T-helper 1 cell (primary cell): ENCODE results near the gene PANK4.
"Not testable (repeated sequence)": the region's sequence is repeated elsewhere in the genome, so short reads cannot be mapped to it uniquely, and the experiment has no call there.

Experiments
- DNase-seq, 5 donors: peaks; one replicate each; pipeline ENCODE4 v3.0.0-alpha.2; 2012 to 2020

PANK4 gene

DNA sequence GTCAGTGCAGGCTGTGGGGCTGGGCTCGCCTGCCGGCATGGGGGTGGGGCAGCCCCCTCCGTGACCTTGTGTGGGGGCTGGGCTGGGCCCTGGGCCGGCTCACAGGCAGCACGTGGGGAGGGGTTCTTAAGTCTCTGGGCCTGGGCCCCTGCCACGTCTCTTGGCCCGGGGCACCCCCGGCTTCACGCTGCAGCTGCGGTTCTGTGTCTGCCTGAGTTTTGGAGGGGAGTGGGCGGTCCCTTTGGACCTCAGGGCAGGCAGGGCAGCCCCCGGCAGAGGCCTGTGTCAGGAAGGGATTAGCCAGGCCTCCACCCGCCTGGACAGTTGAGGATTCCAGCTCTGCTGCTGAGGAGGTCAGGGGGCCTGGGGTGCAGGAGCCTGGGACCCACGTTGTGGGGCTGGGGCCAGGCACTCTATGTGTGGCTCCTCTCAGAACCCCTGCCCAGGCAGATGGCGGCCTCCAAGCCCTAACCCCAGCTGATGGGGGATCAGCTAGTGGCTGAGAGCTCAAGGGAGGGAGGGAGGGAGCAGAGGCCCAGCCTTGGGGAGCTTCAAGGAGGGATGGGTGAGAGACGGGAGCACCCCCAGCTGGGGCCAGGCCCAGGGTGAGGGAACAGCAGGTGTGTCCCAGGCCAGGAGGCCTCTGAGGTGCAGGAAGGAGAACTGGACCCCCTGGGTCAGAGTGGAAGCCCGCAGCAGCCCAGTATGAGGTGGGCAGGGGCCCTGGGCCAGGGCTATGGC lies 52.1 kb downstream of the PANK4 start:
- DNase-seq, result no peak

DNA sequence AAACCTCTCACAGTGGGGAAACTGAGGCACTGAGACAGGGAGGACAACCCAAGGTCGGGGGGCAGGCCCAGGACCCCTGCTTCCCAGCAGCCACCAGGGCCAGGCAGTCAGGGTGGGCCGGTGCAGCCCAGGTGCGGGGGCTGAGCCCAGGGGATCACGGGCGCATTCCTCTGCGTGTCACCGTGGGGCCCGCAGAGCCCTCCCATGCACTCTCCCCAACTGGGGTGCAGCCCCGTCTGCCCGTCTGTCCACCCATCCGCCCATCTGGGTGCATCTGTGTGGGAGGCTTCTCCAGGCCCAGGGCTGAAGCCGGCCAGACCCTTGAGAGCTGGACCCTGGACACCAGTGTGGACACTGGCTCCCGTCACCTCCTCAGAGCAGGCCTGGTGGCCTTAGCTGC lies 53.2 kb downstream of the PANK4 start:
- DNase-seq, result no peak

DNA sequence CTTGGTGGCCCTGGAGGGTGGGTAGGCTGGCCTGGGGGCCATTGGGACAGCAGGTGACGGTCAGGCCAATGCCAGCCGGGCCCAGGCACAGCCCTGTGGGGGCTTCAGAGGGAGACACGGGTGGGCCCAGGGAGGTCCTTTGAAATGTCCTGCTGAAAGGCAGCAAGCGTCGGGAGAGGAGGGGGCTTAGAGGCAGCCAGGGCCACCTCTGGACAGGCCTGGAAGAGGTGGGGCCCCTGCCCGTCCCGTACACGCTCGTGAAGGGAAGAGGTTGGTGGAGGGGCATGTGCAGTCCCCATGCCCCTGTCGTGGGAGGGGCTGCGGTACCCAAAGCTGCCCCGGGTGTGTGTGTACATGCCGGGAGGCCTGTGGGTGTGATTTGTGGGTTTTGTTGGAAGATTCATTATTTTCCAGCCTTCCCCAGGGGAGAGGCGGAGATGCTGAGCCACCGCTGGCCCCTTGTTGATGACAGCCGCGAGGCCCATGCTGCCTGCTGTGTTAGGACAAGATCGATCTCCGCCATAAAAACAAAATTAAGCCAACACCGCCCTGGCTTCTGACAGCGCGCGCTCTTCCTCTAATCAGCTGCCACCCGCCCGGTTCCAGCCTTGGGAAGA lies 53.7 kb downstream of the PANK4 start:
- DNase-seq, result no peak

DNA sequence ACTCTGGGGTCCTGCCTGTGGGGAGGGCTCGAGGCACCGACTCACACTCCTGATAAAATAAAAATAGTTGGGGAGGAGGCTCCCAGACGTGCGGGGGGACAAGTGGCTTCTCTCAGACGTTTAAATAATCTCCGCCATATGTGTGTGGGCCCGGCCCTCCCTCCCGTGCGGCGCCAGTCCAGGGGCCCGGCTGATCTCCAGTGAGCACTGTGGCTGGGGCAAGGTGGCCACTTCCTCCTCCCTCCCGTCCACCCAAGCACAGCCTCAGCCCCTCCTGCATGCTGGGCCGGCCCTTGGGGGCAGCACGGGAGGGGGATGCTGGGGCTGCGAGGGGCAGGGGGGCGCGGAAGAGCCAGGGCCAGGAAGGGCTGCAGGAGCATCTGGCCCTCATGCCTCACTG lies 54.3 kb downstream of the PANK4 start:
- DNase-seq, result no peak

DNA sequence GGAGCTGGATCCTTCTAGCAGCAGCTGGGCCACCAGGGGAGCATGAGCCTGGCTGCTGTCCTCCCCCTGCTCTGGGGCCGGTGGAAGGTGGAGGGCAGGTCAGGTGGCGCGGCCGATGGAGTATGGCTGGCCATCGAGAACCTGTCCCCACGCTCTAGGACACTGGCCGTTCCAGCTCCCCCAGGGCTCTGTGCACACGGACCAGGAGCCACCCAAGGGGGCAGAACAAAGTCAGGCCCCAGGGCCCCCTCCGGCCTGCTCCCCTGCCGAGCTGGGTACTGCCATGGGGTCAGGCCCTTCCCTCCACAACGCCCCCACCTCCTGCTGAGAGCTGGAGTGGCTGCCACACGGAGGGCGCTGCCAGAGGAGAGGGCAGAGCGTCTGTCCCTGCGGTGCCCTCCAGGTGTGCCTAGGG lies 54.8 kb downstream of the PANK4 start:
- DNase-seq, result no peak

DNA sequence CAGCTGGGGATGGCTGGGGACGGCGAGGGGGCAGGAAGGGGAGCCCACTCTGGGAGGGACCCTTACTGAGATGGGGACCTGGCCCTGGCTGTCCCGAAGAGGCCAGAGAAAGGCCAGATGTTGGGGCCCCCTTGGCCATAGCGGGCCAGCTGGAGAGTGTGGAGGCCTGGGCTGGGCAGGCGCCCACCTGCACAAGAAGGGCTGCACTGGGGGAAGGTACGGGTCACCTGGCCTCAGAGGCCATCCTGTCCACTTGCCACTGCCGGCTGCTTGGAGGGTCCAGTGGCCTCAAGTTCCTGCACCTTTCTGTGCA lies 55.3 kb downstream of the PANK4 start:
- no peak for DNase-seq

DNA sequence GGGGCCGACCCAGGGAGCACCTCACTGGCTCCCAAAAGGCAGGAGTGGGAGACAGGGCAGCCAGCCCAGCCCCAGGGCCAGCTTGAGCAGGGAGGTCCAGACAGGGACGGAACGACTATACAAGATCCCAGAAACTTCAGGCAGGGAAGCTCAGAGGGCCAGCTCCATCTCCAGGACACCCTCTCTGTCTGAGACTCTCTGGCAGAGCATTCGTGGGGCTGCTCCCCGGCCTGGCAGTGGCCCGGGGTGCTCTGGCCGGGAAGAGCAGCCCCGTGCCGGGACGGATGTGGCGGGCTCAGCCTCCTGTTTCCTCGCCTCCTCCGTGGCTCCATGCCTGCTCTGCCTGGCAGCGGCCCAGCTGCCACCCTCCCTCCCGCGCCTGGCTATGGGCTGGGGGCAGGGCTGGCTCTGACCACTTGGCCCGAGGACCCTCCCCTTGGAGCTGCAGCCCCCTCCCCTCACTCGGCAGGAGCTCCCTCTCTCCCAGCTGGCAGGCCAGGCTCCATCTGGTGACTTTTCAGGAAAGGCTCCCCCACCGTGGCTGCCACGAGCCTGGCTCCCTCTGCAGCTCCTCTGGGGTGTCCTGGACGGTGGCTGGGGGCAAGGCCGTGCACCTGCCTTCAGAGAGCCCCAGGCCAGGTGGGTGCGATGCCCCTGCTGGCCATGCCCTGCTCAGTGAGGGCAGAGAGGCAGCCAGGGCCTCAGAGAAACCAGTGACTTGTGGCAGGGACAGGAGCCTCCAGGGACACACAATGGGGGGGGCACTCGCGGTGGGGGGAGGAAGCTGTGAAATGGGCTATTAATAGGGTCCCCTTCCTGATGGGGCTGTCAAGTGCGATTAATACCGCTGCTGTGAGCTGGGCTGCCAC lies 55.9 kb downstream of the PANK4 start:
- DNase-seq, result no peak

DNA sequence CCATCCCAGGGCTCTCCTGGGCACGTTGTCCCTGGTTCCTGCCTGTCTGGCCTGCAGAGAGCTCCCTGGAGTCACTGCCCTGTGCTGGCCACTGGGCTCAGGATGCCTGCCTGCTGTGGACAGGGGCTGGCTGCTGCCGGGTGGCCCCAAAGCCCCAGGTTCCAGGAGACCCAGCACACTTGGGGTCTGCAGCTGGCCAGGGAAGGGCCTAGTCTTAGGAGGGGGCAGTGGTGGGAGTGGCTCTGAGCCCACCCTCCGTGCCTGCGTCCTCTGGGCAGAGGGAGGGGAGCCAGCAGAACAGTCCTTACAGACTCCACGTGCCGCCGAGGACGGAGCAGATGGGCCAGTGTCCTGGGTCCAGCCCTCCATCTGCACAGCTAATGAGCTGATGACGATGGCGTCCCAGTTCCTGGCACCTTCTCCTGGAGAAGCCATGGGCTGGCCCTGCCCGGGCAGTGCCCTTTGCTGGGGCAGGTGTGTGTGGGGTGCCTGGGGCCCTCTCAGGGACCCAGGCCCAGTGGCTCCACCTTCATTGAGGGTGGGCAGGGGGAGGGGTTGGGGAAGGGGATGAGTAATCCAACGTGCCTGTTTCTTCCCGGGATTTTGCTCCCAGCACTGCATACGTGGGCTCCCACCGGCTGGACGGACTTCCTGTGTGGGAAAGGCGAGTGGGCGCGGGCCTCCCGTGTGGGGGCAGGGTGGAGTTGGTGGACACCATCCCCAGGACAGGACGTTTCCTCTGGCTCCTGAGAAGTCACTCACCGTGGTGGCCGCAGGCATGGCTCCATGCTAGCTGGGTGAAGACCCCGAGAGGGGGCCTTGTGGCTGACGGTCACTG lies 57.1 kb downstream of the PANK4 start:
- DNase-seq, result no peak

DNA sequence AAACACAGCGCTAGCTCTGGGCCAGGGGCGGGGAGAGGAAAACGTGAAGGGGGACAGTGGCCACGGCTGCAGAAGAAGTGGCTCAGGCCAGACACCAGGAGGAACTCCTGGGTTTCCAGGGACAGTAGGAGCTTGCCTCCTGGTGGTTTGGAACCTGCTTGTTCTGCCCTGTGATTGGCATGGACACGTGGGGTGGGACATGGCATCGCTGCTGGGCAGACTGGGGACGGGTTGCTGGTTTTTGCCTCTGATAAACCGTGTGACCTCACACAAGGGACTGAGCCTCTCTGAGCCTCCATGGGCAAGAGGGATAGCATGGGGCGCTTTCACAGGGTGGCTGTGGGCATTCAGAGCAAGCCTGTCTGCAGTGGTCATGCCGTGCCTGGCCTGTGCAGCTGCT lies 57.9 kb downstream of the PANK4 start:
- DNase-seq, result no peak

DNA sequence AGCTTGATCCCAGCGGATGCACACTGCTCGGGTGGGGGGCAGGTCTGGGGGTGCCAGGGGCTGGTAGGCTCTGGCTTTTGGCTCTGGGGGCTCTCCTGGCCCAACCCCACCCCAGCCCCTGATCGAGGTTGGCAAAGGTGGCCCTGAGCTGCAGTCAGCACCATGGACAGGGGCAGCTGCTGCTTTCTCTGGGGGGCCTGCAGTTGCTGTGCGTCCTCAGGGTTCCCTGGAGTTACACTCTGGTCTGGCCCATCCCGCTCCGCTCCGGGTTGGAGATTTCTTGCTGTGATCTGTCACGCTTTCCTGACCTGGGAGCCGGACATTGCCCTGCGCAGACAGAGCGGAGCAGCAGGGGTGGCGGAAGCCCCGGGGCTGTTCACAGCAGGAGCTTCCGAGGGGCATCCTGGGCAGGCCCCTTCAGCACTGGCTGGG lies 58.3 kb downstream of the PANK4 start:
- DNase-seq, result peak in 2 of 5 donors; percentile 38 to 43

DNA sequence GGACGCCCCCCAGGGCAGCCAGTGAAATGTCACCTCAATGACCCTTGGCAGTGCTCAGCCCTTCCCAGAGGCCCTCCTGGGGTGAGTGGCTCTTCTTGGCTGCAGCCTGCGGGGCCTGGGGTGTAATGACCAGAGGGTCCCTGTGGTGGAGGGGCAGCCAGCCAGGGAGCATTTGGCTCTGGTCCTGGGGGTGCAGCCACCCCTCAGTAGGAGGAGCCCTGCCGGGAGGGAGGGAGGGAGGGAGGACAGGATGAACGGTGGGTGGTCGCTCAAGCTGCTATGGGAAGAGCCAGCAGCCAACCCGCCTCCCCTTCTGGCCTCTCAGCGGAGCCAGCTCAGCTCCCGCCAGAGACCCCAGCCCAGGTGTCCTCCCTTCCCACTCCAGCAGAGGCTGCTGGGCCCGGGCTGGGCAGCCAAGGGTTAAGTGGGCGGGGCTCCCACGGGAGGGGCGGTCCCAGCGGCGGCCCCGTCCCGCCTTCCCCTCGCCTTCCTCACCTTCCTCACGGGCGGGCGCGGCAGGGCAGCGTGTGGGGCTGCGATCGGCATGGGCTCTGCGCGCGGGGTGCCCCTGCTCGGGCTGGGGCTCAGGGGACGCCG lies 59.3 kb downstream of the PANK4 start:
- peak in 2 of 5 donors; percentile 13 to 23 for DNase-seq

DNA sequence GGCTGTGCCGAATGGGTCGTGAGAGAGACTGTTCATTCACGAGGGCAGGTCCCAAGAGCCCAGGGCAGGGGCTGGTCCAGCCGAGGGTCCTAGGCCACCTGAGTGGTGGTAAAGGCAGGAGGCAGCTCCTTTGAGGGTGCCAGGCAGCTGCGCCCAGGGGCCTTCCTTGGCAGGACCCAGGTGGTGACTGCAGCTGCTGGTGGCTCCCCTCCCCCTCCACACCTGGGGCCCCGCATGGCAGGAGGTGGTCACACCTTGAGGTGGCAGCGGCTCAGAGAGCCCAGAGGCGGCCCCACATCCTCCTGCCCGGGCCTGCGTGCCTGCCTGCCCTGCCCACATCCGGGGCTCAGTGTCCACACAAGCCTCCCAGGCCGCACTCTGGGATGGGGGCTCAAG lies 60.1 kb downstream of the PANK4 start:
- DNase-seq, result no peak

DNA sequence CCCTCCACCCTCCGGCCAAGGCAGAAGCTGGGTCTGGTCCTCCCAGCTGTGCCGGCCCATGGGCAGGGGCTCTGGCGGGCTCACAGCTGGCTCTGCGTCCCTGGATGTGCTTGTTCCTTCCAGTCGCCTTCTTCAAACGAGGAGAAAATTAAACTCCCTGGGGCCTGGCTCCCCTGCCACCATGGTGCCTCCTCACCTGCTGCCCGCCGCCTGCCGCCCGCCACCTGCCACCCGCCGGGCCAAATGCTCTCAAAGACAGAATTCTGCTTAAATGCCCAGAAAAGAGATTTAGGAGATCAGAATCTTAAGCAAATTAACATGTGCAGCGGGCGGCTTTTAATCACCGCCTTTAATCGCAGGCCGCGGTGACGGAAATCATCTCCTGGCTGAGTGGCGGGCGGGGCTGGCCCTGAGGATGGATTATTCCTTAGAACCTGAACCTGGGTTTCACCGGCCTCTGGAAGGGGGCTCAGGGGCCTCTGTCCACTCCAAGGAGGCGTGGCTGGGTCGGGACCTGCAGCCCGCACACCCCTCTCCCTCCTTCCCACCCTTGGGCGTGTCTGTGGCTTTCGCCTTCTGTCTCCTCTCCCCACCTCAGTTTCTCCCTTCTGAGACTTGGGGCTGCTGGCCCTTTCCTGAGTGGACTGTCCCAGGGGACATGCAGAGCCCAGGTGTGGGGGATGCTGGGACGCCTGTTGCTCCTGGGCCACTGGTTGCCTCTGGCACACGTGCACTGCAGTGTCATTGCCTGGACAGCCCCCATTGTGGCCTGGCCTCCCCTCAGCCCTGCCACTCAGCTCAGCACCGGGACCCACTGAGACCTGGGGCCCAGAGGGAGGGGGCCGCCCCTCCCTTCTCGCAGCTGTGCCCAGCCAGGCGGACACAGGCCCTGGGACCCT lies 60.8 kb downstream of the PANK4 start:
- no peak for DNase-seq

DNA sequence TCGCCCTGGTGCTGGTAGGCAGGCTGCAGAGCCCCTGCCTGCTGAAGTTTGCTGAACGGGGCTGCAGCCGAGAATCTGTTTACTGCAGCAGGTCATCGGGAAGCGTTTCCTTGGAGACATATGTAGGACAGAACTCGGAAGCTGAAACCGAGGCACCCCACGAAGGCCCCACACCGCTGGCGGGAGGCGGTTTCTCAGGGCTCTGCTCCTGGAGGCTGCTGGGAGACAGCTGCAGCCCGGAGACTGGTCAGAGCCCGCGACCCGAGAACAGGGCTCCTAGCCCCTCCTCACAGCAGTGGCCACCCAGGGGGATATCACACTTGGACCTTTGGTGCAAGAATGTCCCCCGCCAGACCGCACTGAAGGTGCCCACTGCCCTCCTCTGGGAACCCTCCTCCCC lies 63.0 kb downstream of the PANK4 start:
- no peak for DNase-seq

DNA sequence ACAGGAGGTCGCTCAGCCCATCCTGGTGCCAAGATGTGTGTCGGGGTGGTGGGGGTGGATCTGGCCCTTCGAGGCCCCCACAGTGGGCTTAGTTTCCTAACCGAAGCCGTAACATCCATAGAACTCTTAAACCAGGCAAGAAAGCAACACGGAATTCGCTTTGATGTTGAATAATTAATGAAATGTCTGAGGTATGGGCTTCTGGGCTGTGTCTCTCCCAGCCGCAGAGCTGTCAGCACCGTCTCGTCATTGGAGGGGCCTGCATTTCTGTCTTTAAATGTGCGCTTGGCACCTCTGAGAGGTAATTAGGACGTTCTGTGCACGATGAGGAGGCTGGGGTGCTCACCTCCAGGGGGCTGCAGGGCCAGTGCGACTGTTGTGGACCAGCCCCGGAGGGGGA lies 63.6 kb downstream of the PANK4 start:
- DNase-seq, result no peak

DNA sequence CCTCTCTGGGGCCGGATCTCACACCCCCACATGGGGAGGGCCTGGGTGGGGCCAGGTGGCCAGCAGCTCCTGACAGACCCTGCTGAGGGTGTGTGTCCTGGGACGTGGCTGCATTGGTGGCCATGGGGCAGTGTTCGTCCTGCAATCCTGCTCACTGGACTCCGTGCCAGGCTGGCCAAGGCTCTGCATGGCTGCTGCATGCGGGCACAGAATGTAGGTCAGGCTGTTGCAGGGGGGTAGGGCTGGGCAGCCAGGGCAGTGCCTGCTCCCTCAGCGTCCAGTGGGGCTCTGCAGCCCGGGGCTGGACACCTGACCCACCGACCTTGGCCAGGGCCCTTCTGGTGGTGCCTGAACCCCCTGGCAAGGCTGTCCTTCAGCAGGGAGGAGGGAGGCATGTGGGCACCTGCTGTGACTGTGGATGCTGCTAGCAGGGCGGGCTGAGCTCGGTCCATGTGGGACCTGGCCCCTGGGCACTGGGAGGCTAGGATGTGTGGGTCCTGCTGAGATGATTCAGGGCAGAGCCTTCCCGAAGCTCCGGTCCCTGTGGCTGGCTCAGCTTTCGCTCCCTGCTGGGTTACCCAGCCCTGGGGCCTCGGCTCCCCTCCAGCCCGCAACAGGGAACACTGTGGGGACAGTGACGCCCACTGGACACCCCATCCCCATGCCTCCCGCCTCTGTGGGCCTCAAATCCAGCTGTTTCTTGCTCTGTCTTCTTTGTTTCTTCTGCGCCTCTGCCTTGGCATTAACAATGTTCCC lies 65.2 kb downstream of the PANK4 start:
- DNase-seq, result no peak

DNA sequence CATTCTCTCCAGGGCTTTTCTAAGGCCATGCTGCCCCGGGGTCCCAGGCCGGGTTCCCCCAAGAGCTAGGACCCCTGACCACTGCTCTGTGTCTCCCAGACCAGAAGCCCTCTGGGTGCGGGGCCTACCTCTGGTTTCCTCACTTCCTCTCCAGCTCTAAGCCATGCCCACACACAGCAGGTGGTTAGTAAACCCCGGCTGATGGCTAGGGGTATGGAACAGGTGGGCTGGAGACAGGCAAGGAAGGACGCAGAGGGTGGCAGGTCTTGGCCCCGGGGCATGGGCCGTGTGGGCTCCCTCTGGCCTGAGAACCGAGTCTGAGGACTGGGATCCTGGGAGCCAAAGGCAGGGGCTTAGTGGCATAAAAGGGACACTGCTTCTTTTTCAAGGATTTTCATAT lies 66.2 kb downstream of the PANK4 start:
- DNase-seq, result no peak

DNA sequence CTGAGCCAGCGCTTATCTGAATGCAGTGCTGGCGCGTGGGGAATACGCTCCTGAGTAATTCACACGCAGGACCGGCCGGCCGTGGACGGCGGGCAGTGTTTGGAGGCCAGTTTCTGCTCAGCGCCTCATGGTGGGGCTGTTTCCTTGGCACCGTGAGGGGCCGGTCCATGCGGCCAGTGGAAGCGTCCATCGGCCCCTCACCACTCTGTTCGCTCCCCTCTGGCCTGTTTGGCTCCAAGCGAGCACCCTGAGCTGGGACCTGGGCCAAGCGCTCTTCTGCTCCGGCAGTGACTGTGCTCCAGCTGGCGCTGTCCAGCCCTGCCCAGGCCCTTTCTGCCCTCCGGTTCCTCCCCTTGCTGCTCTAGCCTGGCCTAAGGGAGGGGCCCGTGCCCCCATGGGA lies 66.6 kb downstream of the PANK4 start:
- no peak for DNase-seq

DNA sequence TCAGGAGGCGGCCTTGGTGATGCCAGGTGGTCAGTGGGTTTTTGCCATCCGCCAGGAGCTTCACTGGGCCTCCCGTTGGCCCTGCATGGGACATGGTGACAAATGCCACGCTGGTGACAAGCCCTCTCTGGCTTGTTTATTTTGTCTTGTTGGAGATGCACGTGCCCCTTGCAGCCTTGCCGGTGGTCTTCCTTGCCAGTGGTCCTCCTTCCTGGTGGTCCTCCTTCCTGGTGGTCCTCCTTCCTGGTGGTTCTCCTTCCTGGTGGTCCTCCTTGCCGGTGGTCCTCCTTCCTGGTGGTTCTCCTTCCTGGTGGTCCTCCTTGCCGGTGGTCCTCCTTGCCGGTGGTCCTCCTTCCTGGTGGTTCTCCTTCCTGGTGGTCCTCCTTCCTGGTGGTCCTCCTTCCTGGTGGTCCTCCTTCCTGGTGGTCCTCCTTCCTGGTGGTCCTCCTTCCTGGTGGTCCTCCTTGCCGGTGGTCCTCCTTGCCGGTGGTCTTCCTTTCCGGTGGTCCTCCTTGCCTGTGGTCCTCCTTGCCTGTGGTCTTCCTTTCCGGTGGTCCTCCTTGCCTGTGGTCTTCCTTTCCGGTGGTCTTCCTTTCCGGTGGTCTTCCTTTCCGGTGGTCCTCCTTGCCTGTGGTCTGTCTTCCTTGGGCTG lies 67.2 kb downstream of the PANK4 start:
- not testable (repeated sequence) for DNase-seq

DNA sequence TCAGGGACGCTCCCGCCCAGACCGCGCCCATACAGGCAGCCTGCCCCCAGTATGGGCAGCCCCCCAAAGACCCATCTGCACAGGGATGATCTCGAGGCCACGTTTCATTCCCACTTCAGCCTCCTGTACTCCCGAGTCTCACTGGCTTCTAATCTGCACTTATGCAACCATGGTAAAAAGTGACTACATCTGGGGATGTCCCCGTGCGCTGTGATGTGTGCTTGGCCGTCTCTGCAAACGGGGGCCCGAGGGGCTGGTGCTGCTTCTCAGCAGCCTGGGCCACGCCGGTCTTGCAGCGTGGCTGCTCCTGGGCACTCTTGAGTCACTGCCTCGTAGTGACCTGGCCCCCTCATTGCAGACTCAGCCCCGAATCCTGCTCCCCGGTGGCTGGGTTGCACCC lies 67.7 kb downstream of the PANK4 start:
- DNase-seq, result no peak
